H1 (cell line): ENCODE results near the gene RASEF. TPM values are rescaled to one million over a fixed set of nuclear protein-coding genes. Genes with fewer than 3 reads are reported as not detected.

Experiments
- CTCF ChIA-PET: fragments of 300-600 bp; sonication (Branson Sonifier 250); formaldehyde crosslinking; loops from one replicate; lab custom pipeline; 2021; ENCODE audit not compliant: partially characterized antibody; lab: Charles Lee
- POLR2A ChIA-PET: fragments of 300-600 bp; sonication (Branson Sonifier 250); formaldehyde crosslinking; loops from one replicate; lab custom pipeline; 2021; ENCODE audit warnings: inconsistent platforms; ENCODE audit not compliant: partially characterized antibody; lab: Charles Lee
- DNase-seq, 2 experiments: peaks; one replicate each; pipeline versions ENCODE4 v3.0.0 to v3.0.0-alpha.2; 2010 to 2022; ENCODE audit warnings: low spot score in 2 of 2, low read depth in 1 of 2, mixed read lengths in 1 of 2
- FAIRE-seq: peaks from 2 replicates; lab custom pipeline; 2011; peaks lifted over from hg19 to GRCh38; lab: Jason Lieb, UNC
- H2AFZ ChIP-seq: 2 replicates; pipeline ENCODE4 v1.8.1; 2012; ENCODE audit warnings: low read length, inconsistent platforms
- H2AK5ac ChIP-seq: 2 replicates; pipeline ENCODE4 v1.6.1; 2013; ENCODE audit warnings: low read depth, low read length
- H2BK120ac ChIP-seq: replicated peaks from 2 replicates; pipeline ENCODE3; 2013; ENCODE audit warnings: low read depth, low read length, inconsistent platforms
- H2BK12ac ChIP-seq: 2 replicates; pipeline ENCODE4 v1.6.1; 2013; ENCODE audit warnings: low read depth, low read length
- H2BK15ac ChIP-seq: 2 replicates; pipeline ENCODE4 v1.6.1; 2013; ENCODE audit warnings: low read length
- H2BK20ac ChIP-seq: 2 replicates; pipeline ENCODE4 v1.6.1; 2013; ENCODE audit warnings: low read length
- H2BK5ac ChIP-seq: 2 replicates; pipeline ENCODE4 v1.6.1; 2013; ENCODE audit warnings: low read depth, low read length
- H3K14ac ChIP-seq: 2 replicates; pipeline ENCODE4 v1.6.1; 2013; ENCODE audit warnings: inconsistent platforms; ENCODE audit not compliant: insufficient read length
- H3K18ac ChIP-seq: 2 replicates; pipeline ENCODE4 v1.6.1; 2013; ENCODE audit warnings: low read length; ENCODE audit errors: extremely low read depth
- H3K23ac ChIP-seq: 2 replicates; pipeline ENCODE4 v1.6.1; 2013; ENCODE audit warnings: inconsistent platforms; ENCODE audit not compliant: insufficient read length
- H3K23me2 ChIP-seq: 2 replicates; pipeline ENCODE4 v1.6.1; 2013; ENCODE audit warnings: low read depth, low read length
- H3K27ac ChIP-seq: 2 replicates; pipeline ENCODE4 v1.6.1; 2011; ENCODE audit warnings: low read depth, low read length, inconsistent platforms
- H3K27me3 ChIP-seq, 4 experiments: replicated peaks in 1 of 4; 1 replicate in 1 of 4; 2 replicates in 3 of 4; pipeline versions ENCODE4 v1.6.1 to v1.8.1; 2011 to 2013; ENCODE audit warnings: low read length in 3 of 4, mild to moderate bottlenecking in 3 of 4, inconsistent platforms in 2 of 4, mixed read lengths in 2 of 4, moderate library complexity in 1 of 4; ENCODE audit not compliant: control insufficient read depth in 3 of 4, insufficient read depth in 3 of 4; ENCODE audit errors: extremely low read depth in 1 of 4
- H3K36me3 ChIP-seq, 4 experiments: 2 replicates each; pipeline versions ENCODE4 v1.6.1 to v1.8.1; 2011 to 2013; ENCODE audit warnings: mild to moderate bottlenecking in 4 of 4, low read length in 3 of 4, moderate library complexity in 2 of 4, control low read depth in 1 of 4, inconsistent platforms in 1 of 4; ENCODE audit not compliant: insufficient read depth in 4 of 4, control insufficient read depth in 2 of 4
- H3K4ac ChIP-seq: replicated peaks from 2 replicates; pipeline ENCODE3; 2013; ENCODE audit warnings: low read length, low read depth, mixed read lengths, inconsistent platforms; ENCODE audit not compliant: insufficient read length
- H3K4me1 ChIP-seq, 4 experiments: replicated peaks in 1 of 4; 1 replicate in 1 of 4; 2 replicates in 3 of 4; pipeline versions ENCODE4 v1.6.1 to v1.8.1; 2011 to 2013; ENCODE audit warnings: low read length in 3 of 4, inconsistent platforms in 2 of 4, mixed read lengths in 1 of 4; ENCODE audit not compliant: insufficient read depth in 4 of 4, control insufficient read depth in 3 of 4
- H3K4me2 ChIP-seq, 2 experiments: 2 replicates each; pipeline versions ENCODE4 v1.6.1 to v1.8.1; 2011 to 2013; ENCODE audit warnings: low read depth in 2 of 2, low read length in 2 of 2, control low read depth in 1 of 2, inconsistent platforms in 1 of 2, mild to moderate bottlenecking in 1 of 2; ENCODE audit not compliant: insufficient read depth in 1 of 2
- H3K4me3 ChIP-seq, 4 experiments: fragments of 200-600, 300-600 bp in 1 of 4; sonication (generic), shearing (Covaris generic), sonication (Bioruptor Twin) in 1 of 4; 2 replicates each; pipeline versions ENCODE4 v1.5.1 to v1.8.1; 2011 to 2016; ENCODE audit warnings: low read length in 4 of 4, low read depth in 3 of 4, control low read depth in 2 of 4, inconsistent platforms in 2 of 4, mild to moderate bottlenecking in 2 of 4, mixed read lengths in 1 of 4, moderate library complexity in 1 of 4; ENCODE audit not compliant: insufficient read depth in 2 of 4; ENCODE audit errors: extremely low read depth in 1 of 4
- H3K56ac ChIP-seq: replicated peaks from 2 replicates; pipeline ENCODE3; 2013; ENCODE audit warnings: low read depth, mild to moderate bottlenecking, mixed read lengths, low read length, inconsistent platforms; ENCODE audit not compliant: insufficient read length
- H3K79me1 ChIP-seq: 2 replicates; pipeline ENCODE4 v1.6.1; 2013; ENCODE audit warnings: low read depth, low read length, control low read depth
- H3K79me2 ChIP-seq, 2 experiments: 2 replicates each; pipeline versions ENCODE4 v1.6.1 to v1.8.1; 2012 to 2013; ENCODE audit warnings: low read length in 2 of 2, mild to moderate bottlenecking in 2 of 2, inconsistent platforms in 1 of 2; ENCODE audit not compliant: insufficient read depth in 2 of 2, control insufficient read depth in 1 of 2
- H3K9ac ChIP-seq, 4 experiments: replicated peaks in 1 of 4; 1 replicate in 1 of 4; 2 replicates in 3 of 4; pipeline versions ENCODE4 v1.6.1 to v1.8.1; 2011 to 2013; ENCODE audit warnings: low read depth in 3 of 4, low read length in 3 of 4, control low read depth in 2 of 4, mild to moderate bottlenecking in 2 of 4, moderate library complexity in 2 of 4, inconsistent platforms in 1 of 4; ENCODE audit errors: extremely low read depth in 1 of 4
- H3K9me3 ChIP-seq, 2 experiments: 2 replicates each; pipeline versions ENCODE4 v1.6.1 to v1.8.1; 2012 to 2013; ENCODE audit warnings: mild to moderate bottlenecking in 2 of 2, moderate library complexity in 2 of 2, control low read depth in 1 of 2, inconsistent platforms in 1 of 2, low read depth in 1 of 2, low read length in 1 of 2, mixed read lengths in 1 of 2; ENCODE audit not compliant: insufficient read depth in 2 of 2
- H4K20me1 ChIP-seq, 2 experiments: replicated peaks in 1 of 2; 2 replicates each; pipeline versions ENCODE3 to v1.8.1; 2011 to 2013; ENCODE audit warnings: inconsistent platforms in 2 of 2, low read length in 2 of 2, mild to moderate bottlenecking in 1 of 2; ENCODE audit not compliant: insufficient read depth in 2 of 2, control insufficient read depth in 1 of 2
- H4K5ac ChIP-seq: 2 replicates; pipeline ENCODE4 v1.6.1; 2013; ENCODE audit warnings: low read length, low read depth, mixed read lengths, inconsistent platforms; ENCODE audit not compliant: insufficient read length
- H4K8ac ChIP-seq: 2 replicates; pipeline ENCODE4 v1.8.0; 2013; ENCODE audit warnings: mild to moderate bottlenecking, moderate library complexity, low read length, inconsistent platforms; ENCODE audit not compliant: insufficient read depth; ENCODE audit errors: extremely low read depth
- H4K91ac ChIP-seq: replicated peaks from 2 replicates; pipeline ENCODE3; 2013; ENCODE audit warnings: low read length, mixed read lengths, inconsistent platforms; ENCODE audit not compliant: insufficient read length
- CEBPB ChIP-seq: IDR thresholded peaks from 2 replicates; pipeline ENCODE4 v1.6.1; 2012; ENCODE audit warnings: low read depth, low read length
- FOSL1 ChIP-seq: IDR thresholded peaks from 2 replicates; pipeline ENCODE4 v1.6.1; 2011; ENCODE audit warnings: mild to moderate bottlenecking, low read depth, low read length, moderate library complexity; ENCODE audit not compliant: insufficient read depth
- SIN3A ChIP-seq, 2 experiments: IDR thresholded peaks in 1 of 2; conservative IDR thresholded peaks in 1 of 2; 2 replicates each; pipeline ENCODE4 v1.6.1; 2011 to 2012; ENCODE audit warnings: low read length in 2 of 2, improper control_type of control experiment in 1 of 2, low read depth in 1 of 2, mild to moderate bottlenecking in 1 of 2
- WGBS, 2 experiments: shearing (Covaris generic) in 1 of 2; methylation state at CpG; one replicate each; pipeline versions ENCODE4 v1.1.6 to v1.1.7; 2013 to 2015; ENCODE audit warnings: low lambda C conversion rate in 2 of 2, mixed read lengths in 2 of 2, inconsistent platforms in 1 of 2, low coverage in 1 of 2, missing lambda C conversion rate in 1 of 2; ENCODE audit not compliant: insufficient replicate concordance in 2 of 2, insufficient coverage in 1 of 2, insufficient read length in 1 of 2; ENCODE audit errors: extremely low coverage in 1 of 2, missing lambda C conversion rate in 1 of 2; 5-methylcytosine and 5-hydroxymethylcytosine counted together
- polyA plus RNA-seq, 7 experiments: library from polyadenylated mRNA; depleted of rRNA in 3 of 7; stranded (reverse) in 5 of 7; unstranded in 2 of 7; fragments of >200 nt in 5 of 7; fragments of 200-250 nt in 2 of 7; gene quantifications; 1 replicate in 5 of 7; 2 replicates in 1 of 7; 4 replicates in 1 of 7; pipeline versions ENCODE4 v1.2.1 to v1.2.3, GENCODE V29; 2011 to 2013; ENCODE audit warnings: missing spikeins in 2 of 7, mixed read lengths in 2 of 7
- total RNA-seq: library from RNA; stranded (reverse); fragmentation: NEBNext Ultra II Directional; extraction: Animal tissue kit (Norgen Biotek cat#: 25700); gene quantifications from 2 replicates; pipeline ENCODE4 v1.2.1, GENCODE V29; 2021

Gene RASEF
- total and polyA plus RNA-seq, 2 of the 8 experiments (the other 6 are each of a cell fraction or from before 2014, with no cell fraction given): 1.1 to 4.6 TPM

GRCh38 chr9:82989929-82990328 is 73.0 kb downstream of the RASEF start:
- Histone ChIP-seq H4K8ac (no peak overlapping the region), H3K18ac (no peak overlapping the region), H4K20me1 (no peaks in the 10 kb centered on the region), H3K79me2 (no peaks in the 10 kb centered on the region), H3K4me1 (no peaks in the 10 kb centered on the region; a peak in 1 of 7 replicates), H2BK15ac (no peak overlapping the region), H2BK120ac (no peak overlapping the region), H4K91ac (no peak overlapping the region), H2AFZ (no peak overlapping the region), H2AK5ac (no peak overlapping the region), H3K4me3 (no peak overlapping the region), H2BK12ac (no peak overlapping the region), H3K4me2 (no peak overlapping the region), H3K9ac (no peak overlapping the region), H3K27me3 (no peaks in the 10 kb centered on the region), H3K4ac (no peak overlapping the region), H3K56ac (no peak overlapping the region), H3K27ac (no peak overlapping the region), H3K14ac (no peak overlapping the region), H3K23ac (no peak overlapping the region), H3K36me3 (no peaks in the 10 kb centered on the region), H3K79me1 (no peaks in the 10 kb centered on the region), H4K5ac (no peak overlapping the region), H3K9me3 (no peaks in the 10 kb centered on the region), H2BK5ac (no peak overlapping the region), H3K23me2 (no peaks in the 10 kb centered on the region), H2BK20ac (no peak overlapping the region)
- 85% methylated on average over 4 of the region's 4 CpGs; no CpG with 5 or more reads in 1 of the 2 experiments for WGBS, 2 experiments
- ChIA-PET POLR2A (no interaction called here), CTCF (no interaction called here)
- TF ChIP-seq SIN3A (conservative IDR thresholded peaks at IDR 0.05 in 1 of 2, IDR thresholded peaks at IDR 0.05 in 1 of 2; ENCODE audit: low read depth in 1 of 2, low read length in 2 of 2): no peak
- TF ChIP-seq FOSL1: no peak
- TF ChIP-seq CEBPB: no peak
- no peak for DNase-seq
- FAIRE-seq: no peak
